Chondrocyte (in vitro differentiated cells): Measurements from ENCODE around the gene IP6K1. TPM values are rescaled to one million over a fixed set of nuclear protein-coding genes. Genes with fewer than 3 reads are reported as not detected.

Experiments
- DNase-seq: peaks from one replicate; pipeline ENCODE4 v3.0.0; 2021; ENCODE audit warnings: mixed read lengths, low spot score
- H3K27ac Mint-ChIP-seq: one replicate; pipeline ENCODE4 v1.8.0; 2021; ENCODE audit warnings: mild to moderate bottlenecking, moderate library complexity, mixed read lengths; ENCODE audit not compliant: unreplicated experiment
- H3K27me3 Mint-ChIP-seq: 2 replicates; pipeline ENCODE4 v1.8.0; 2021; ENCODE audit warnings: low read depth, mixed read lengths
- H3K36me3 Mint-ChIP-seq: 2 replicates; pipeline ENCODE4 v1.8.0; 2021; ENCODE audit warnings: low read depth, mixed read lengths
- H3K4me1 Mint-ChIP-seq: 2 replicates; pipeline ENCODE4 v1.8.0; 2021; ENCODE audit warnings: low read depth, mild to moderate bottlenecking, mixed read lengths
- H3K4me3 Mint-ChIP-seq: one replicate; pipeline ENCODE4 v1.8.0; 2021; ENCODE audit warnings: mild to moderate bottlenecking, moderate library complexity, mixed read lengths; ENCODE audit not compliant: unreplicated experiment
- H3K9me3 Mint-ChIP-seq: 2 replicates; pipeline ENCODE4 v1.8.0; 2021; ENCODE audit warnings: low read depth, mixed read lengths
- CTCF ChIP-seq: fragments of 200-600 bp; sonication (generic); IDR thresholded peaks from 2 replicates; pipeline ENCODE4 v1.5.0; 2021; ENCODE audit warnings: antibody characterized with exemption, mild to moderate bottlenecking, moderate library complexity
- total RNA-seq: library from RNA; stranded (reverse); gene quantifications from 3 replicates; pipeline ENCODE4 v1.2.1, GENCODE V29; 2021

The IP6K1 gene
- total RNA-seq, 1 donor from 2014 or later = 40.1 TPM

GRCh38 chr3:49804141-49805041 lies 18.0 kb upstream of the IP6K1 start:
- no peaks in the 10 kb centered on the region for H3K9me3 Mint-ChIP-seq

GRCh38 chr3:49803465-49804140 lies 17.3 kb upstream of the IP6K1 start:
- Mint-ChIP-seq H3K27ac (peak overlapping the region; percentile 66), H3K9me3 (no peaks in the 10 kb centered on the region), H3K4me1 (peaks cover 58% of the 10 kb centered on the region), H3K36me3 (no peaks in the 10 kb centered on the region), H3K4me3 (peak overlapping the region; percentile 86), H3K27me3 (peaks cover 2% of the 10 kb centered on the region)
- no peak for DNase-seq
- peak; percentile 28 for TF ChIP-seq CTCF

More at GRCh38 chr3:49804141-49805041, 18.0 kb upstream of the IP6K1 start:
- H3K4me1 Mint-ChIP-seq = peaks cover 55% of the 10 kb centered on the region
- H3K36me3 Mint-ChIP-seq = no peaks in the 10 kb centered on the region
- peaks cover 2% of the 10 kb centered on the region for H3K27me3 Mint-ChIP-seq
- H3K4me3 Mint-ChIP-seq = peak overlapping the region; percentile 86
- peak overlapping the region; percentile 92 for H3K27ac Mint-ChIP-seq
- DNase-seq = no peak
- TF ChIP-seq CTCF = no peak

- peak within 1 kb of the TSS; percentile 77 for H3K27ac Mint-ChIP-seq
- no peak for DNase-seq
- peak within 1 kb of the TSS; percentile 86 for H3K4me3 Mint-ChIP-seq
- TF ChIP-seq CTCF = peak; percentile 96
- H3K36me3 Mint-ChIP-seq = no peaks in the 10 kb centered on the region
- peaks cover 2% of the 10 kb centered on the region for H3K27me3 Mint-ChIP-seq
- H3K4me1 Mint-ChIP-seq = peaks cover 57% of the 10 kb centered on the region
- no peaks in the 10 kb centered on the region for H3K9me3 Mint-ChIP-seq
Observed at GRCh38 chr3:49802719-49803464, 16.6 kb upstream of the IP6K1 start, which contains the start of gene INKA1. TSS of gene INKA1 (plus strand) at chr3:49803261. CDS start at chr3:49803393, 132 bp downstream.

- TF ChIP-seq CTCF = no peak
- Mint-ChIP-seq H3K27ac (no peak overlapping the region), H3K4me3 (no peak overlapping the region)
Observed at GRCh38 chr3:49801160-49801559, 14.8 kb upstream of the IP6K1 start.

GRCh38 chr3:49799761-49800160 lies 13.4 kb upstream of the IP6K1 start, which contains the start of gene CDHR4:
TSS of gene CDHR4 (minus strand) at chr3:49799873. CDS start at chr3:49799812, 61 bp downstream.
- peaks cover 2% of the 10 kb centered on the region for H3K27me3 Mint-ChIP-seq
- no peaks in the 10 kb centered on the region for H3K36me3 Mint-ChIP-seq
- no peak for DNase-seq
- peaks cover 26% of the 10 kb centered on the region for H3K4me1 Mint-ChIP-seq
- no peak for TF ChIP-seq CTCF
- H3K9me3 Mint-ChIP-seq = no peaks in the 10 kb centered on the region
- no peak within 1 kb of the TSS for H3K27ac Mint-ChIP-seq
- H3K4me3 Mint-ChIP-seq = no peak within 1 kb of the TSS

More at GRCh38 chr3:49801160-49801559, 14.8 kb upstream of the IP6K1 start:
- no peak for DNase-seq
- H3K27me3 Mint-ChIP-seq = peaks cover 2% of the 10 kb centered on the region
- H3K9me3 Mint-ChIP-seq = no peaks in the 10 kb centered on the region
- peaks cover 40% of the 10 kb centered on the region for H3K4me1 Mint-ChIP-seq
- no peaks in the 10 kb centered on the region for H3K36me3 Mint-ChIP-seq
